Muscle of leg (tissue), 11 donors: ENCODE data around the gene PWP1. TPM values are rescaled to one million over a fixed set of nuclear protein-coding genes. Genes with fewer than 3 reads are reported as not detected.

ENCODE experiments used
- DNase-seq: peaks from one replicate; pipeline ENCODE4 v3.0.0; 2013
- H3K27ac ChIP-seq: one replicate; pipeline ENCODE4 v1.5.1; 2013; ENCODE audit warnings: mild to moderate bottlenecking, low read length, control low read depth
- H3K27me3 ChIP-seq: one replicate; pipeline ENCODE4 v1.6.1; 2013; ENCODE audit warnings: low read length; ENCODE audit not compliant: control insufficient read depth, insufficient read depth
- H3K36me3 ChIP-seq: one replicate; pipeline ENCODE4 v1.6.1; 2013; ENCODE audit warnings: low read length; ENCODE audit not compliant: control insufficient read depth, insufficient read depth
- H3K4me1 ChIP-seq: one replicate; pipeline ENCODE4 v1.6.1; 2013; ENCODE audit warnings: low read length; ENCODE audit not compliant: control insufficient read depth, insufficient read depth
- H3K4me3 ChIP-seq: one replicate; pipeline ENCODE4 v1.5.1; 2013; ENCODE audit warnings: low read length, control low read depth
- H3K9me3 ChIP-seq: replicated peaks from 2 replicates; pipeline ENCODE4 v1.6.1; 2013; ENCODE audit warnings: low read depth, low read length; ENCODE audit not compliant: control insufficient read depth
- WGBS: methylation state at CpG from one replicate; pipeline ENCODE4 v1.1.5; 2013; ENCODE audit warnings: missing lambda C conversion rate; ENCODE audit not compliant: insufficient coverage; 5-methylcytosine and 5-hydroxymethylcytosine counted together
- polyA plus RNA-seq, 8 donors: library from polyadenylated mRNA; unstranded; fragments of 120-200 nt; gene quantifications; one replicate each; pipeline versions ENCODE4 v1.2.1 to v1.2.3, GENCODE V29; 2013; ENCODE audit warnings: inconsistent platforms in 1 of 8, low replicate concordance in 1 of 8; ENCODE audit not compliant: insufficient read length in 8 of 8, insufficient read depth in 1 of 8
- total RNA-seq: library from RNA; stranded (reverse); fragments of 120-200 nt; gene quantifications from one replicate; pipeline ENCODE4 v1.2.4, GENCODE V29; 2013

Gene PWP1
- total and polyA plus RNA-seq, 9 donors, result 30.1 to 41.3 (median 33.6) TPM

DNA sequence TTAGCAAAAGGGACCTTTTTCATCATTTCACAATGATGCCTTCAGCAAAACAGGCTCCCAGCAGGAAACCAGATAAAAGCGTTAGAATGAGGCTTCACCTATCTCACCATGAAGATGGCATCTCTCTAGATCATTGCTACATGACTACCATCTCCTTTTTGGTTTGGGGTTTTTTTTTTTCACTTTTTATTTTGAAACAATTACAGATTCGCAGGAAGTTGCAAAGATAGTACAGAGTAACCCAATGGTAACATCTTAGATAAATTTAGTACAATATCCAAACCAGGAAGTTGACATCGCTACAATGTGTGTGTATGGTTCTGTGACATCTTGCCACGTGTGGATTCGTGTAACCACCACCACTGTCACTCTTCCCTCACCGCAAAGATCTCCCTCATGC, 22.3 kb upstream of the PWP1 start:
- WGBS, result no CpG with 5 or more reads among the region's 6 CpGs
- no peaks in the 10 kb centered on the region for H3K9me3 ChIP-seq
- peaks cover 2% of the 10 kb centered on the region for H3K27me3 ChIP-seq
- no peaks in the 10 kb centered on the region for H3K4me1 ChIP-seq
- no peak for DNase-seq
- no peak overlapping the region for H3K27ac ChIP-seq
- H3K4me3 ChIP-seq, result no peak overlapping the region
- H3K36me3 ChIP-seq, result no peaks in the 10 kb centered on the region

DNA sequence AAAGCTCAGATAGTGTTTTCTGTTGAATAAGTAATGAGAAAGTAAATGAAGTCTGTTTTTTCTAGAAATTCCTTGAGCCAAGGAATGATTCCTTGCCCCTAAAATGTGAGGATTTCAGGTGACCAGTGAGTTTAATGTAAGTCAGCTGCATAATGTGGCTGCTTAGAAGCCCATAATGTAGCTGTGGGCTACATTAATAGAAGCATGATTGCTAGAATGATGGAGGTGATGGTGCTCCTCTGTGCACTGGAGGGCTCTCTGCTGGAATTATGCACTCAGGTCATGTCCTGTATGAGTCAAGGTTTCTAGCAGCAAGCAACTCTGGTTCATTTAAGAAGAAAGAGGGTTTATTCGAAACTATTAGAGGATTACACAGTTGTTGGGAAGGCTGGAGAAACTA, 19.6 kb upstream of the PWP1 start:
- no peaks in the 10 kb centered on the region for H3K4me1 ChIP-seq
- H3K9me3 ChIP-seq, result no peaks in the 10 kb centered on the region
- H3K27ac ChIP-seq, result no peak overlapping the region
- H3K27me3 ChIP-seq, result peaks cover 7% of the 10 kb centered on the region
- H3K4me3 ChIP-seq, result no peak overlapping the region
- no CpG with 5 or more reads among the region's 1 CpG for WGBS
- H3K36me3 ChIP-seq, result no peaks in the 10 kb centered on the region
- DNase-seq, result no peak

DNA sequence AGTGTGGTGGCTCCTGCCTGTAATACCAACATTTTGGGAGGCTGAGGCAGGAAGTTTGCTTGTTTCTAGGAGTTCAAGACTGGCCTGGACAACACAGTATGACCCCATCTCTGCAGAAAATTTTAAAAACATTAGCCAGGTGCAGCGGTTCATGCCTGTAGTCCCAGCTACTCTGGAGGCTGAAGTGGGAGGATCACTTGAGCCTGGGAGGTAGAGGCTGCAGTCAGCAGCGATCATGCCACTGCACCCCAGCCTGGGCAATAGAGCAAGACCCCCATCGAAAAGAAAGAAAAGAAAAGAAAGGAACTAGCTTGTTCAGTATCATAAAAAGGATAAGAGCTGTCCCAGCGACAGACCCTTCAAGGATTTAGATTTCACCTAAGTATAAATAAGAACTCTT, 18.1 kb upstream of the PWP1 start:
- H3K9me3 ChIP-seq, result no peaks in the 10 kb centered on the region
- no peaks in the 10 kb centered on the region for H3K4me1 ChIP-seq
- DNase-seq, result no peak
- H3K27ac ChIP-seq, result no peak overlapping the region
- H3K4me3 ChIP-seq, result no peak overlapping the region
- peaks cover 10% of the 10 kb centered on the region for H3K27me3 ChIP-seq
- 90% methylated on average over 1 of the region's 4 CpGs for WGBS
- no peaks in the 10 kb centered on the region for H3K36me3 ChIP-seq

DNA sequence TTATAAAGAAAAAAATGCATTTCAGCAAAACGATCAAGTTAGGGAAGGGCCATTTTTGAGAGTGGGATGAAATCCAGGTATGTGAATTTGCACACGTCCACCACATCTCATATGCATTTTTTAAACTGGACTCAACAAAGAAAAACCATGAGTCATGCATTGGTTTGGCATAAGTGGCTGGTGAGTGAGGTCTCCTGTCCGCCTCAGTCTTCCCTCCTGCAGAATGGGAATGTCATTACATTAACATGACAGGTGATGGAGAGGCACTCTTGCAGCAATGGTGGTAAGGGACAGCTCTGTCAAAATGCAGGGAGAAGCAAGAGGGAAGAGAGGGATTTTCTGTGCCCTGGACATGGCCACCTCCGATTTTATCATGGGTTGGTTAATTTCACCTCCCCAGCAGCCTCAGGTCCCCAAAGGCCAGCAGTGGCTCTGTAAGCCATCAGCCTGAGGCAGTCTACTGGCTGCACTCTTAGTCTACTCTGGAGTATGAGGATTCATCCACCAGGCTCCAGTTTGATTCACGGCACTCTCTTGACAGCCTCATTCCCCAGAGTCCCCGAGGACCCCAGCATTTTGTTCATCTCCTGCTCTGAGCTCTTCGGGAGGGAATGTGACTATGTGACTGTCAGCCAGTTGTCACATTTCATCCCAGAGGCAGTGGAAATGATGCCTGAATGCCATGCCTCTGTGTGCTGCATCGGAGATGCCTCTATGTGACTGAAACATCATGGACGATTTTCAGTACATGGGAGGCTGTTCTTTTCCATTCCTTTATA, 17.1 kb upstream of the PWP1 start:
- no peak for DNase-seq
- no peak overlapping the region for H3K27ac ChIP-seq
- H3K4me1 ChIP-seq, result no peaks in the 10 kb centered on the region
- H3K36me3 ChIP-seq, result no peaks in the 10 kb centered on the region
- H3K27me3 ChIP-seq, result peaks cover 10% of the 10 kb centered on the region
- H3K9me3 ChIP-seq, result no peaks in the 10 kb centered on the region
- no peak overlapping the region for H3K4me3 ChIP-seq
- 71% methylated on average over 4 of the region's 9 CpGs for WGBS

DNA sequence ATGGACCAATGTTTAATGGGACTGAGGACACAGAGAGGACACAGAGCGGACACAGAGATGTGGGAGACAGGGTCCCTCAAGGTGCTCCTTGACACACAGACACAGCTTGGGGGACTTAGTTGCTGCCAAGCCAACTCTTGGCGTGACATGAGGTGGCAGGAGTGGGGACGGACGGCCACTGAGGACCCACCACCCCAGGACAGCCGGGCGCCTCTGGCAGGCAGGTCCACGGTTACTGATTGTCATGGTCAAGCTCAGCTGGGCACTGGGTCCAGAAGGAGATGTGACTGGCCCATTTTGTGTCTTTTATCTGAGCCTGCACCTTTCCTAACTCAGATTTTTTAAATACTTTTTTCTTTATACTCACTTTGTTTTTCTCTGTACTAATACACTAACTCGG, 15.7 kb upstream of the PWP1 start:
- H3K27ac ChIP-seq, result no peak overlapping the region
- DNase-seq, result no peak
- no peak overlapping the region for H3K4me3 ChIP-seq
- 95% methylated on average over 7 of the region's 8 CpGs for WGBS
- no peaks in the 10 kb centered on the region for H3K4me1 ChIP-seq
- no peaks in the 10 kb centered on the region for H3K9me3 ChIP-seq
- H3K36me3 ChIP-seq, result no peaks in the 10 kb centered on the region
- peaks cover 8% of the 10 kb centered on the region for H3K27me3 ChIP-seq

DNA sequence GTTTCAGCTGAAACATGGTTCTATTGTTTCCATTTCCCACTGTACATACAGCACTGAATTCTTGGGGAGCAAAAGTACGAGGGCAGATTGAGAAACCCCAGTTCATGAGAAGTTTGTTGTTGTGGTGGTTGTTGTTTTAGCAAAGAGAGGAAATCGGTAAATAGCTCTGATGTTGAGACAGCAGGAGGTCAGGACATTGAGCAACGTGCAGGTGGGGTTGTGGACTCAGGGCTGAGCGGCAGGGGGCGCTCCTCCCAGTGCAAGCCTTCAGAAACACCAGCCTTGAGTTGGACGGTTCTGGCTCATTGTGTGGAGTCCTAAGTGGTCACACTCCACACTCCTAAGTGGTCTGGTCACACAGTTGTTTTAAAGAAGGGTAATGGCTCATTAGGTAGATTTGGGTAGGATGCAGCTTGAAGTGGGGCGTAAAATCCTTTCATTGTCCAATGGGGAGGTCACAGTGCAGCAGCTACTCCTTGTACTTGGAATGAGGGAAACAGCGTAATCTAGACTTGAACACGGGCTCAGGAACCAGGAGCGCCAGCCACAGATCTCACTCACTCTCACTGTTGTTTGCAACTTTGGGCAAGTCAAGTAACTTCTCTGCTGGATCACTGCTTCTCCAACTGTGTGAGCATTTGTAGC, 14.5 kb upstream of the PWP1 start:
- H3K27me3 ChIP-seq, result peaks cover 8% of the 10 kb centered on the region
- no peaks in the 10 kb centered on the region for H3K36me3 ChIP-seq
- WGBS, result 43% methylated on average over 8 of the region's 10 CpGs
- no peak overlapping the region for H3K4me3 ChIP-seq
- no peak overlapping the region for H3K27ac ChIP-seq
- no peaks in the 10 kb centered on the region for H3K9me3 ChIP-seq
- no peaks in the 10 kb centered on the region for H3K4me1 ChIP-seq
- DNase-seq, result no peak

DNA sequence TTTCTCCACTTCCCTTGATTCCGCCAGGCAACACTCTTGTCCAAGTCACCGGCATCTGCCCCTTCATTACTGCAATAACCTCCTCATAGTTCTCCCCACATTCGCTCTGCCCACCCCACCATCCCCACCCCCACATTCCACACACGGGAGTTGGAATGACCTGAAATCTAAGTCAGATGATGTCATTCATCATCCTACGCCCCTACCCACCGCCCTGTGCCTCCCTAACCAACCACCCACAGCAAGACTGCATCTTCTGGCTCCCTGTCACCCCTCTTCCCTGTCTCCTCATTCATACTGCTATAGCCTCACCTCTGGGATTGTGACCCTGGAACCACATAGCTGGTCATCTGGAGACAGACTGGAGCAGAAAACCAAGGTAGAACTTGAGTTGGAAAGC, 7.9 kb upstream of the PWP1 start:
- Histone ChIP-seq H3K9me3 (no peaks in the 10 kb centered on the region), H3K4me3 (no peak overlapping the region), H3K36me3 (no peaks in the 10 kb centered on the region), H3K4me1 (no peaks in the 10 kb centered on the region), H3K27ac (no peak overlapping the region), H3K27me3 (no peaks in the 10 kb centered on the region)
- no peak for DNase-seq
- WGBS, result 57% methylated on average over 6 of the region's 6 CpGs

DNA sequence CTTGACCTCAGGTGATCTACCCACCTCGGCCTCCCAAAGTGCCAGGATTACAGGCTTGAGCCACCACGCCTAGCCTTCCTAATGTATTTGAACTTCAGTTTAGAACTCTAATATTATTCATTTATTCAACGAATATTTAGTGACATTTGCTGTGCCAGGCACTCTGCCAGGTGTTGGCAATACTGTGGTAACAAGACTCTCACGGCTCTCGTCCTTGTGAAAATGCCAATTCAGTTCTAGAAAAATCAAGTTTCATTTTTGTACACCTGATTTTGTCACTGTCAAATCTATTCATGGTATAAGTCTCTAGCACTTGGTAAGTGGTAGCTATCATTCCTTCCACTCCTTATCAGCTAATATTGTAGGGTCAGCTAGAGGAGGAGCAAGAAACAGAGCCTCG, 6.3 kb upstream of the PWP1 start:
- Histone ChIP-seq H3K36me3 (no peaks in the 10 kb centered on the region), H3K4me3 (no peak overlapping the region), H3K27me3 (no peaks in the 10 kb centered on the region), H3K9me3 (no peaks in the 10 kb centered on the region), H3K4me1 (no peaks in the 10 kb centered on the region), H3K27ac (no peak overlapping the region)
- 75% methylated on average over 5 of the region's 6 CpGs for WGBS
- no peak for DNase-seq

DNA sequence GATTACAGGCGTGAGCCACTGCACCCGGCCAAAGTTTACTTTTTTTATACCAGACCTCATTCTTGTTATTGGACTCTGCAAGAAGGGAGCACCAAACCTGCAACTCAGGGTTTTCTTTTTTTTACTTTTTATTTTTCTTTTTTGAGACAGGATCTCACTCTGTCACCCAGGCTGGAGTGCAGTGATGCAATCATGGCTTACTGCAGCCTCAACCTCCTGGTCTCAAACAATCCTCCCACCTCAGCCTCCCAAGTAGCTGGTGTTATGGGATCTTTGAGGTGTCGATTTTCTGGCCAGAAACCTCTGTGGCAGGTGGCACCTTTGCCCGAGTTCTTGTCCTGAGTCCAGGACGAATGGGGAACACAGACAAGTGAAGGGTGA, 4.2 kb upstream of the PWP1 start:
- Histone ChIP-seq H3K9me3 (no peaks in the 10 kb centered on the region), H3K4me1 (peaks cover 8% of the 10 kb centered on the region), H3K36me3 (no peaks in the 10 kb centered on the region), H3K27me3 (no peaks in the 10 kb centered on the region), H3K4me3 (no peak overlapping the region), H3K27ac (no peak overlapping the region)
- 72% methylated on average over 5 of the region's 5 CpGs for WGBS
- no peak for DNase-seq

DNA sequence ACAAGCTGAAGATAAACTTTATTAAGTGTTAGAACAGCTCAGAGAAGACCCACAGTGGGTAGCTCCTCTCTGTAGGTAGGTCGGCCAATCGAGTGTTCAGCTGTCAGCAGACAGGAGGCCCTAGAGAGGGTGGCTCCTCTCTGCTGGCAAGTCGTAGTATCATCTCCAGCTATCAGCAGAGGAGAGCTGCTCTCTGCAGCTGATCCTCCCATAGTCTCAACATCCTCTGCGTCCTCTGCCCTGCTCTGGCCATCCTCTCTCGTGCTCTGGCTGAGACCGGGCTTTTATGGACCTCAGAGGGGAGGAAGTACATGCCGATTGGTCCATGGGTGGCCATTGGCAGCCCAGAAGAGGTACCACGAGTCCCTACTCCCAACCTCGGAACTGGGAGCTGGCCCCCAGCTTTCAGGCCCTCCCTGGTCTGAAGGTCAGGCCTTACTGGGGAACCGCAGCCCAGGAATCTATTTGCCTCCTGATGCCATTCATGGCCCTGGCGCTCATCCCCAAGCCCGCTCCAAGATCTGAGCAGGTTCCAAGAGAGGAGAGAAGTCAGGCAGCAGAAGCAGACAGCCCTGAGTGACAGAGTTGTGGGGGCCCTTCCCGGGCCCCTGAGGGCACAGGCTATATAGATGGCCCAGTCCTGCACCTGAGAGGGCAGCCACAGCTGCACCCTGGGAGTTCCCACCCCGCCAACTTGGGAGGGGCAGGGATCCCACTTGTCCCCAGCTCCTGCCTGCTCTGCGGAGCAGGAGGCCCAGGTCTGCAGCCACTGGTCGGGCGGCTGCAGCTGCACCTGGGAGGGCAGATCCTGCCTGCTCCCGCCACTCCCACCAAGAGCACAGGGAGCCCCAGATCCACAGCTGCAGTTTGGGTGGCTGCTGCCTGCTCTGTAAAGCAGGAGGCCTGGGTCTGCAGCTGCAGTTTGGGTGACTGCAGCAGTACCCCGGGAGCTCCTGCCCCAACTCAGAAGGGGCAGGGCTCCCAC, 3.5 kb upstream of the PWP1 start:
- H3K36me3 ChIP-seq, result no peaks in the 10 kb centered on the region
- 74% methylated on average over 18 of the region's 19 CpGs for WGBS
- H3K4me1 ChIP-seq, result peaks cover 10% of the 10 kb centered on the region
- no peak overlapping the region for H3K4me3 ChIP-seq
- no peaks in the 10 kb centered on the region for H3K9me3 ChIP-seq
- H3K27ac ChIP-seq, result no peak overlapping the region
- no peaks in the 10 kb centered on the region for H3K27me3 ChIP-seq
- no peak for DNase-seq
